ENCODE data around the gene LY6G5B.

DNA sequence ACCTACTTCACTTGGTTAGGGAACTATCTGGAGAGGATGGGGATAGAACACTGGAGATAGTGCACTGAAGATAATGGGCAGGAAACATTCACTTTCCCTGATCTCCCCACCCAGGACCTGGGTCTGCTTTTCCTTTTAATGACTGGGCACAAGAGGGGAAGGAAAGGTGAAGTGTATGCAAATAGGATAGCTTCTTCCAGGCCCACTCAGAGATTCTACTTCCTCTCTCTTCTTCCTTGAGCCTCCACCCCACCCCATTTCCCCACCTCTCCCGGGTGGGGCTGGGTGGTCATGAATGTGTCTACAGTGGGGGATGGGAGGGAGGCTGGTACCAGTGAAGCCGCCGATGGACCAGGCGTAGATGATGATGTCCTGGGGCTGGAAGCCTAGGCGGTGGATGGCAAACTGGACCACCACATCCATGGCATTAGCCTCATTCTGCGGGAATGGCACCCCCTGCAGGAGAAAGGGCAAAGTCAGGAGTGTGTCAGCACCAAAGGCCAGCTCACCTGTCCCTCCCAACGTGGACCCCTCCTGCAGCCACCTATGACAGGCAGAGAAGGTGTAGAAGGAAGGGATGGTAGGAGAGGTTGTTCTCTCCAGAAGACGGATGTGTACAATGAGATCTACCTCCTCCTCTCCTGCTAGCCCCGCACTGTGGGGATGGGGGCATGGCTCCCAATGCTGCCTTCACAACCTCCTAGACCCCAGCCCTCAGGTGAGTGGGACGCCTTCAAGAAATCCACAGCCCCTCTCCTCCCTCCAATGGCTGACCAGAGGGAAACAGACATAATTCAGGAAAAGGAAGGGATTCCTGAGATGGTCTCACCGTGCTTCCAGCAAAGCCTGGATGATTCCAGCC lies 19.7 kb downstream of the LY6G5B start:
- TF ChIP-seq, protein P1, sequence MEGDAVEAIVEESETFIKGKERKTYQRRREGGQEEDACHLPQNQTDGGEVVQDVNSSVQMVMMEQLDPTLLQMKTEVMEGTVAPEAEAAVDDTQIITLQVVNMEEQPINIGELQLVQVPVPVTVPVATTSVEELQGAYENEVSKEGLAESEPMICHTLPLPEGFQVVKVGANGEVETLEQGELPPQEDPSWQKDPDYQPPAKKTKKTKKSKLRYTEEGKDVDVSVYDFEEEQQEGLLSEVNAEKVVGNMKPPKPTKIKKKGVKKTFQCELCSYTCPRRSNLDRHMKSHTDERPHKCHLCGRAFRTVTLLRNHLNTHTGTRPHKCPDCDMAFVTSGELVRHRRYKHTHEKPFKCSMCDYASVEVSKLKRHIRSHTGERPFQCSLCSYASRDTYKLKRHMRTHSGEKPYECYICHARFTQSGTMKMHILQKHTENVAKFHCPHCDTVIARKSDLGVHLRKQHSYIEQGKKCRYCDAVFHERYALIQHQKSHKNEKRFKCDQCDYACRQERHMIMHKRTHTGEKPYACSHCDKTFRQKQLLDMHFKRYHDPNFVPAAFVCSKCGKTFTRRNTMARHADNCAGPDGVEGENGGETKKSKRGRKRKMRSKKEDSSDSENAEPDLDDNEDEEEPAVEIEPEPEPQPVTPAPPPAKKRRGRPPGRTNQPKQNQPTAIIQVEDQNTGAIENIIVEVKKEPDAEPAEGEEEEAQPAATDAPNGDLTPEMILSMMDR (IDR thresholded peaks at IDR 0.05 in 4 of 5, conservative IDR thresholded peaks at IDR 0.05 in 1 of 5): no peak
- TF ChIP-seq POLR2A (IDR thresholded peaks at IDR 0.05): no peak

Data from gastrocnemius medialis (tissue), 4 donors.